ENCODE results near the gene PXMP2.

The PXMP2 gene

DNA sequence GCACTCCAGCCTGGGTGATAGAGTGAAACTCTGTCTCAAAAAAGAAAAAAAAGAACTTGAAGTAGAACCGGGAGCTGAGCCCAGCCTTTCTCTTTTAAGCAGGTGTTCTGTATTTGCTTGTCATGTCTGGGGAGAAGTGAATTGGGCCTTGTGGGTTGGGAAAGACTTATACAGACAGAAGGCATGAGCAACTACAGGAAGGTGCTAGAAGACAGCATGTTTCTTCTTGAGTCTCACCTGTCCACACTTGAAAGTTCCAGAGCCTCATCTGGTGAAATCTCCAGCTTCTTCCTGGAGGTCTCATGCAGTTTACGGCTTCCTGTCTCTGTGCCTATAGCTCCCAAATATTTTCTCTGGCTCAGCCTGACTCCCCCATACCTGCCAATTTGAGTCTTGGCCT, 25.7 kb downstream of the PXMP2 start:
- Histone ChIP-seq H3K4me3 (replicated peaks; ENCODE audit: insufficient read depth, low read length) (no peak overlapping the region), H3K27me3 (ENCODE audit: insufficient read depth, poor library complexity, severe bottlenecking) (no peaks in the 10 kb centered on the region), H3K27ac (replicated peaks) (no peak overlapping the region)
- no peak for DNase-seq (ENCODE audit: low read depth in 1 of 2, low spot score in 1 of 2)
- TF ChIP-seq SPI1 (IDR thresholded peaks at IDR 0.05; ENCODE audit: borderline replicate concordance, low read depth) = no peak
- TF ChIP-seq, protein P1, sequence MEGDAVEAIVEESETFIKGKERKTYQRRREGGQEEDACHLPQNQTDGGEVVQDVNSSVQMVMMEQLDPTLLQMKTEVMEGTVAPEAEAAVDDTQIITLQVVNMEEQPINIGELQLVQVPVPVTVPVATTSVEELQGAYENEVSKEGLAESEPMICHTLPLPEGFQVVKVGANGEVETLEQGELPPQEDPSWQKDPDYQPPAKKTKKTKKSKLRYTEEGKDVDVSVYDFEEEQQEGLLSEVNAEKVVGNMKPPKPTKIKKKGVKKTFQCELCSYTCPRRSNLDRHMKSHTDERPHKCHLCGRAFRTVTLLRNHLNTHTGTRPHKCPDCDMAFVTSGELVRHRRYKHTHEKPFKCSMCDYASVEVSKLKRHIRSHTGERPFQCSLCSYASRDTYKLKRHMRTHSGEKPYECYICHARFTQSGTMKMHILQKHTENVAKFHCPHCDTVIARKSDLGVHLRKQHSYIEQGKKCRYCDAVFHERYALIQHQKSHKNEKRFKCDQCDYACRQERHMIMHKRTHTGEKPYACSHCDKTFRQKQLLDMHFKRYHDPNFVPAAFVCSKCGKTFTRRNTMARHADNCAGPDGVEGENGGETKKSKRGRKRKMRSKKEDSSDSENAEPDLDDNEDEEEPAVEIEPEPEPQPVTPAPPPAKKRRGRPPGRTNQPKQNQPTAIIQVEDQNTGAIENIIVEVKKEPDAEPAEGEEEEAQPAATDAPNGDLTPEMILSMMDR (IDR thresholded peaks at IDR 0.05; ENCODE audit: insufficient read depth, low read length) = no peak
- no peak for TF ChIP-seq POLR2AphosphoS5 (IDR thresholded peaks at IDR 0.05; ENCODE audit: low read depth)
- TF ChIP-seq, protein P2, sequence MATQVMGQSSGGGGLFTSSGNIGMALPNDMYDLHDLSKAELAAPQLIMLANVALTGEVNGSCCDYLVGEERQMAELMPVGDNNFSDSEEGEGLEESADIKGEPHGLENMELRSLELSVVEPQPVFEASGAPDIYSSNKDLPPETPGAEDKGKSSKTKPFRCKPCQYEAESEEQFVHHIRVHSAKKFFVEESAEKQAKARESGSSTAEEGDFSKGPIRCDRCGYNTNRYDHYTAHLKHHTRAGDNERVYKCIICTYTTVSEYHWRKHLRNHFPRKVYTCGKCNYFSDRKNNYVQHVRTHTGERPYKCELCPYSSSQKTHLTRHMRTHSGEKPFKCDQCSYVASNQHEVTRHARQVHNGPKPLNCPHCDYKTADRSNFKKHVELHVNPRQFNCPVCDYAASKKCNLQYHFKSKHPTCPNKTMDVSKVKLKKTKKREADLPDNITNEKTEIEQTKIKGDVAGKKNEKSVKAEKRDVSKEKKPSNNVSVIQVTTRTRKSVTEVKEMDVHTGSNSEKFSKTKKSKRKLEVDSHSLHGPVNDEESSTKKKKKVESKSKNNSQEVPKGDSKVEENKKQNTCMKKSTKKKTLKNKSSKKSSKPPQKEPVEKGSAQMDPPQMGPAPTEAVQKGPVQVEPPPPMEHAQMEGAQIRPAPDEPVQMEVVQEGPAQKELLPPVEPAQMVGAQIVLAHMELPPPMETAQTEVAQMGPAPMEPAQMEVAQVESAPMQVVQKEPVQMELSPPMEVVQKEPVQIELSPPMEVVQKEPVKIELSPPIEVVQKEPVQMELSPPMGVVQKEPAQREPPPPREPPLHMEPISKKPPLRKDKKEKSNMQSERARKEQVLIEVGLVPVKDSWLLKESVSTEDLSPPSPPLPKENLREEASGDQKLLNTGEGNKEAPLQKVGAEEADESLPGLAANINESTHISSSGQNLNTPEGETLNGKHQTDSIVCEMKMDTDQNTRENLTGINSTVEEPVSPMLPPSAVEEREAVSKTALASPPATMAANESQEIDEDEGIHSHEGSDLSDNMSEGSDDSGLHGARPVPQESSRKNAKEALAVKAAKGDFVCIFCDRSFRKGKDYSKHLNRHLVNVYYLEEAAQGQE (IDR thresholded peaks at IDR 0.05; ENCODE audit: insufficient replicate concordance, low read depth) = no peak
- no peak for TF ChIP-seq GABPA (IDR thresholded peaks at IDR 0.05; ENCODE audit: low read depth)

GRCh38 chr12:132715874-132716273, 28.5 kb downstream of the PXMP2 start:
- H3K27ac ChIP-seq (replicated peaks) = no peak overlapping the region
- DNase-seq (ENCODE audit: low read depth in 1 of 2, low spot score in 1 of 2) = no peak
- TF ChIP-seq, protein P2 (IDR thresholded peaks at IDR 0.05; ENCODE audit: insufficient replicate concordance, low read depth) = no peak
- TF ChIP-seq GABPA (IDR thresholded peaks at IDR 0.05; ENCODE audit: low read depth) (no peak), POLR2AphosphoS5 (IDR thresholded peaks at IDR 0.05; ENCODE audit: low read depth) (no peak), SPI1 (IDR thresholded peaks at IDR 0.05; ENCODE audit: borderline replicate concordance, low read depth) (no peak)
- TF ChIP-seq, protein P1 (IDR thresholded peaks at IDR 0.05; ENCODE audit: insufficient read depth, low read length) = no peak
- no peaks in the 10 kb centered on the region for H3K27me3 ChIP-seq (ENCODE audit: insufficient read depth, poor library complexity, severe bottlenecking)
- no peak overlapping the region for H3K4me3 ChIP-seq (replicated peaks; ENCODE audit: insufficient read depth, low read length)

GRCh38 chr12:132716356-132716755, 29.0 kb downstream of the PXMP2 start:
- Histone ChIP-seq H3K27ac (replicated peaks) (no peak overlapping the region), H3K27me3 (ENCODE audit: insufficient read depth, poor library complexity, severe bottlenecking) (no peaks in the 10 kb centered on the region), H3K4me3 (replicated peaks; ENCODE audit: insufficient read depth, low read length) (no peak overlapping the region)
- no peak for DNase-seq (ENCODE audit: low read depth in 1 of 2, low spot score in 1 of 2)
- TF ChIP-seq GABPA (IDR thresholded peaks at IDR 0.05; ENCODE audit: low read depth) = no peak
- no peak for TF ChIP-seq SPI1 (IDR thresholded peaks at IDR 0.05; ENCODE audit: borderline replicate concordance, low read depth)
- no peak for TF ChIP-seq POLR2AphosphoS5 (IDR thresholded peaks at IDR 0.05; ENCODE audit: low read depth)
- TF ChIP-seq, protein P1 (IDR thresholded peaks at IDR 0.05; ENCODE audit: insufficient read depth, low read length) = no peak
- TF ChIP-seq, protein P2 (IDR thresholded peaks at IDR 0.05; ENCODE audit: insufficient replicate concordance, low read depth) = no peak

All from HL-60 (cell line).